Small intestine (tissue), 7 donors: ENCODE measurements around the gene TRAPPC2B. TPM values are rescaled to one million over a fixed set of nuclear protein-coding genes. Genes with fewer than 3 reads are reported as not detected.

Source experiments
- DNase-seq, 2 donors: peaks; one replicate each; pipeline versions ENCODE4 v3.0.0 to v3.0.0-alpha.2; 2013
- FAIRE-seq: peaks from 2 replicates; lab custom pipeline; 2012; peaks lifted over from hg19 to GRCh38; lab: Jason Lieb, UNC
- H3K27ac ChIP-seq, 3 donors: one replicate each; pipeline ENCODE4 v1.5.1; 2013; ENCODE audit warnings: low read length in 2 of 3, mild to moderate bottlenecking in 2 of 3, control low read depth in 1 of 3, inconsistent platforms in 1 of 3, low read depth in 1 of 3, moderate library complexity in 1 of 3
- H3K27me3 ChIP-seq, 3 donors: one replicate each; pipeline ENCODE4 v1.6.1; 2013; ENCODE audit warnings: low read length in 3 of 3, inconsistent platforms in 1 of 3; ENCODE audit not compliant: control insufficient read depth in 3 of 3, insufficient read depth in 3 of 3
- H3K36me3 ChIP-seq, 3 donors: one replicate each; pipeline ENCODE4 v1.6.1; 2013; ENCODE audit warnings: low read length in 3 of 3, inconsistent platforms in 1 of 3, low read depth in 1 of 3, mild to moderate bottlenecking in 1 of 3, moderate library complexity in 1 of 3; ENCODE audit not compliant: control insufficient read depth in 3 of 3, insufficient read depth in 2 of 3
- H3K4me1 ChIP-seq, 3 donors: one replicate each; pipeline ENCODE4 v1.6.1; 2013; ENCODE audit warnings: low read length in 2 of 3, inconsistent platforms in 1 of 3, low read depth in 1 of 3, mild to moderate bottlenecking in 1 of 3, moderate library complexity in 1 of 3; ENCODE audit not compliant: control insufficient read depth in 3 of 3, insufficient read depth in 2 of 3
- H3K4me3 ChIP-seq, 3 donors: one replicate each; pipeline ENCODE4 v1.5.1; 2013; ENCODE audit warnings: low read length in 3 of 3, control low read depth in 1 of 3, inconsistent platforms in 1 of 3, low read depth in 1 of 3, mild to moderate bottlenecking in 1 of 3, moderate library complexity in 1 of 3
- H3K9me3 ChIP-seq, 2 donors: one replicate each; pipeline ENCODE4 v1.6.1; 2013; ENCODE audit warnings: low read depth in 1 of 2, low read length in 1 of 2; ENCODE audit not compliant: control insufficient read depth in 2 of 2, insufficient read depth in 1 of 2
- WGBS, 3 donors: extraction: QIAGEN DNeasy Blood & Tissue Kit; methylation state at CpG; one replicate each; pipeline ENCODE4 v1.1.7; 2013; 5-methylcytosine and 5-hydroxymethylcytosine counted together
- polyA plus RNA-seq, 4 donors: library from polyadenylated mRNA; stranded (reverse) in 3 of 4; unstranded in 1 of 4; fragments of 200-250 nt in 3 of 4; fragments of 120-200 nt in 1 of 4; gene quantifications; one replicate each; pipeline versions ENCODE4 v1.2.1 to v1.2.3, GENCODE V29; 2013
- donor health status: healthy with polysubstance abuse.
- donor health status: control.
- donor health status: control.
- donor health status: Bipolar disorder and iron deficiency.
- donor health status: healthy.

Gene TRAPPC2B
- polyA plus RNA-seq, 4 donors = 9.2 to 17.9 (median 14.1) TPM

- FAIRE-seq (no peak), DNase-seq (no peak)
- Histone ChIP-seq H3K4me3 (no peak overlapping the region), H3K36me3 (peaks cover 10 to 43% (median 42%) of the 10 kb centered on the region in 3 donors), H3K27me3 (no peaks in the 10 kb centered on the region), H3K4me1 (no peaks in the 10 kb centered on the region), H3K27ac (no peak overlapping the region), H3K9me3 (peaks cover 0 to 61% of the 10 kb centered on the region in 2 donors)
- WGBS, 3 donors = 96 to 97% (median 97%) methylated on average over 5 of the region's 5 CpGs
Observed at GRCh38 chr19:57398868-57399267, 35.5 kb downstream of the TRAPPC2B start.

GRCh38 chr19:57403737-57404563, 40.6 kb downstream of the TRAPPC2B start:
- H3K4me3 ChIP-seq = no peak overlapping the region
- H3K27me3 ChIP-seq = no peaks in the 10 kb centered on the region
- H3K36me3 ChIP-seq = peaks cover 3 to 7% (median 6%) of the 10 kb centered on the region in 3 donors
- peaks cover 0 to 23% of the 10 kb centered on the region in 2 donors for H3K9me3 ChIP-seq
- H3K27ac ChIP-seq = no peak overlapping the region
- no peak for DNase-seq
- WGBS, 3 donors = 91 to 92% (median 92%) methylated on average over 9 of the region's 9 CpGs
- H3K4me1 ChIP-seq = no peaks in the 10 kb centered on the region
- FAIRE-seq = no peak

GRCh38 chr19:57406516-57407123, 43.3 kb downstream of the TRAPPC2B start:
- Histone ChIP-seq H3K27ac (no peak overlapping the region), H3K4me3 (no peak overlapping the region), H3K36me3 (peaks cover 0 to 5% (median 0%) of the 10 kb centered on the region in 3 donors), H3K9me3 (peaks cover 0 to 16% of the 10 kb centered on the region in 2 donors), H3K4me1 (peaks cover 0 to under 1% (median 0%) of the 10 kb centered on the region in 3 donors), H3K27me3 (no peaks in the 10 kb centered on the region)
- FAIRE-seq (no peak), DNase-seq (peak; percentile 39 to 83)
- 17 to 30% (median 27%) methylated on average over 8 of the region's 8 CpGs for WGBS, 3 donors

GRCh38 chr19:57410877-57411671, 47.7 kb downstream of the TRAPPC2B start, which contains the start of gene ZNF17:
Gene ZNF17, plus strand, starts transcription at chr19:57411161. Its CDS starts 2,455 bp downstream, at chr19:57413616.
- Histone ChIP-seq H3K27ac (peak within 1 kb of the TSS in 2 of 3 donors; percentile 32 to 56), H3K4me1 (peaks cover 0 to 5% (median 2%) of the 10 kb centered on the region in 3 donors), H3K27me3 (no peaks in the 10 kb centered on the region), H3K4me3 (peak within 1 kb of the TSS; percentile 66 to 84 (median 66)), H3K9me3 (peaks cover 0 to 3% of the 10 kb centered on the region in 2 donors), H3K36me3 (peaks cover 2 to 22% (median 9%) of the 10 kb centered on the region in 3 donors)
- DNase-seq = peak; percentile 96
- no peak for FAIRE-seq
- WGBS, 3 donors = 0 to 1% (median 0%) methylated on average over 54 to 55 of the region's 55 CpGs

Other genes with a start within 250 kb of the TRAPPC2B start
- not detected for gene USP29, start 243.6 kb upstream of the TRAPPC2B start, polyA plus RNA-seq
- gene ZIM3, start 218.3 kb upstream of the TRAPPC2B start, polyA plus RNA-seq = not detected
- not detected for gene DUXA, start 196.1 kb upstream of the TRAPPC2B start, polyA plus RNA-seq
- gene ZNF264, start 172.1 kb upstream of the TRAPPC2B start, polyA plus RNA-seq = 10 to 100 TPM in 1 of 4 donors, 1 to 10 TPM in 3; 1.3 to 15.7 (median 4.1) TPM
- 1 to 10 TPM in 2 of 4 donors, under 1 TPM in 2; 0.43 to 5.8 (median 1.3) TPM for gene AURKC, start 132.5 kb upstream of the TRAPPC2B start, polyA plus RNA-seq
- 1 to 10 TPM in 3 of 4 donors, under 1 TPM in 1; 0.54 to 4.3 (median 1.3) TPM for gene ZNF805, start 122.9 kb upstream of the TRAPPC2B start, polyA plus RNA-seq
- gene ZNF460, start 83.1 kb upstream of the TRAPPC2B start, polyA plus RNA-seq = 1 to 10 TPM in 2 of 4 donors, under 1 TPM in 2; 0.27 to 2.9 (median 1.5) TPM
- 1 to 10 TPM in 2 of 4 donors, under 1 TPM in 2; 0.45 to 7.1 (median 0.91) TPM for gene ZNF543, start 43.1 kb upstream of the TRAPPC2B start, polyA plus RNA-seq
- gene ZNF304, start 12.3 kb upstream of the TRAPPC2B start, polyA plus RNA-seq = 10 to 100 TPM in 1 of 4 donors, 1 to 10 TPM in 2, under 1 TPM in 1; 0.89 to 10.3 (median 1.9) TPM
- gene ZNF547, start within 50 bp of the TRAPPC2B start, polyA plus RNA-seq = 1 to 10 TPM in 2 of 4 donors, under 1 TPM in 2; 0.27 to 4.5 (median 0.88) TPM
- 10 to 100 TPM in 1 of 4 donors, 1 to 10 TPM in 3; 2.2 to 25.2 (median 4.3) TPM for gene ZNF548, start 26.3 kb downstream of the TRAPPC2B start, polyA plus RNA-seq
- gene ZNF17, start 47.6 kb downstream of the TRAPPC2B start, polyA plus RNA-seq = 1 to 10 TPM; 1.9 to 8.8 (median 2.9) TPM
- 10 to 100 TPM in 2 of 4 donors, 1 to 10 TPM in 2; 7.6 to 17.2 (median 11.3) TPM for gene ZNF749, start 71.8 kb downstream of the TRAPPC2B start, polyA plus RNA-seq
- gene VN1R1, start 93.6 kb downstream of the TRAPPC2B start, polyA plus RNA-seq = 1 to 10 TPM in 1 of 4 donors, under 1 TPM in 1, not detected in 2; 0.37 to 2.6 TPM
- gene ZNF772, start 114.0 kb downstream of the TRAPPC2B start, polyA plus RNA-seq = 10 to 100 TPM in 1 of 4 donors, 1 to 10 TPM in 2, under 1 TPM in 1; 0.27 to 13.2 (median 2.2) TPM
- 10 to 100 TPM in 1 of 4 donors, 1 to 10 TPM in 3; 1.6 to 12.9 (median 2.9) TPM for gene ZNF419, start 124.2 kb downstream of the TRAPPC2B start, polyA plus RNA-seq
- 10 to 100 TPM in 1 of 4 donors, 1 to 10 TPM in 3; 1.3 to 10.9 (median 2.4) TPM for gene ZNF773, start 136.4 kb downstream of the TRAPPC2B start, polyA plus RNA-seq
- gene ZNF549, start 163.8 kb downstream of the TRAPPC2B start, polyA plus RNA-seq = 10 to 100 TPM in 1 of 4 donors, 1 to 10 TPM in 2, under 1 TPM in 1; 0.89 to 11.5 (median 1.7) TPM
- gene ZNF550, start 196.3 kb downstream of the TRAPPC2B start, polyA plus RNA-seq = 10 to 100 TPM in 1 of 4 donors, 1 to 10 TPM in 3; 1.1 to 17.1 (median 1.8) TPM
- 1 to 10 TPM in 3 of 4 donors, under 1 TPM in 1; 0.89 to 6.4 (median 2.4) TPM for gene ZNF416, start 215.4 kb downstream of the TRAPPC2B start, polyA plus RNA-seq
- gene ZIK1, start 220.6 kb downstream of the TRAPPC2B start, polyA plus RNA-seq = 1 to 10 TPM in 3 of 4 donors, not detected in 1; 1.6 to 8.0 (median 2.1) TPM
- 1 to 10 TPM in 3 of 4 donors, under 1 TPM in 1; 0.89 to 6.2 (median 3.2) TPM for gene ZNF530, start 236.3 kb downstream of the TRAPPC2B start, polyA plus RNA-seq